Esophagus (tissue), 2 donors: Measurements from ENCODE around the gene RGS17. TPM values are rescaled to one million over a fixed set of nuclear protein-coding genes. Genes with fewer than 3 reads are reported as not detected.

ENCODE experiments used
- H3K27ac ChIP-seq, 2 donors: one replicate each; pipeline ENCODE4 v1.5.1; 2013; ENCODE audit warnings: low read depth in 2 of 2, mild to moderate bottlenecking in 2 of 2, inconsistent platforms in 1 of 2, low read length in 1 of 2, moderate library complexity in 1 of 2
- H3K27me3 ChIP-seq, 2 donors: one replicate each; pipeline ENCODE4 v1.6.1; 2013; ENCODE audit warnings: low read length in 2 of 2, control low read depth in 1 of 2, mild to moderate bottlenecking in 1 of 2; ENCODE audit not compliant: insufficient read depth in 2 of 2, control insufficient read depth in 1 of 2
- H3K36me3 ChIP-seq, 2 donors: one replicate each; pipeline ENCODE4 v1.6.1; 2013; ENCODE audit warnings: low read length in 1 of 2; ENCODE audit not compliant: control insufficient read depth in 2 of 2, insufficient read depth in 2 of 2
- H3K4me1 ChIP-seq, 2 donors: one replicate each; pipeline ENCODE4 v1.6.1; 2013; ENCODE audit warnings: low read length in 1 of 2; ENCODE audit not compliant: control insufficient read depth in 2 of 2, insufficient read depth in 2 of 2
- H3K4me3 ChIP-seq, 2 donors: one replicate each; pipeline ENCODE4 v1.5.1; 2013; ENCODE audit warnings: low read length in 2 of 2, mild to moderate bottlenecking in 2 of 2, low read depth in 1 of 2, moderate library complexity in 1 of 2
- H3K9me3 ChIP-seq, 2 donors: one replicate each; pipeline ENCODE4 v1.6.1; 2013; ENCODE audit warnings: mild to moderate bottlenecking in 2 of 2, low read depth in 1 of 2, low read length in 1 of 2, moderate library complexity in 1 of 2; ENCODE audit not compliant: control insufficient read depth in 2 of 2, insufficient read depth in 1 of 2
- WGBS, 2 donors: extraction: QIAGEN DNeasy Blood & Tissue Kit; methylation state at CpG; one replicate each; pipeline ENCODE4 v1.1.7; 2013; 5-methylcytosine and 5-hydroxymethylcytosine counted together
- polyA plus RNA-seq, 2 donors: library from polyadenylated mRNA; stranded (reverse); fragments of 200-250 nt; gene quantifications; one replicate each; pipeline ENCODE4 v1.2.3, GENCODE V29; 2013
- donor health status: healthy with polysubstance abuse.
- donor health status: Bipolar disorder and iron deficiency.

Gene RGS17
- polyA plus RNA-seq, 2 donors: 1.1 to 4.1 TPM

DNA sequence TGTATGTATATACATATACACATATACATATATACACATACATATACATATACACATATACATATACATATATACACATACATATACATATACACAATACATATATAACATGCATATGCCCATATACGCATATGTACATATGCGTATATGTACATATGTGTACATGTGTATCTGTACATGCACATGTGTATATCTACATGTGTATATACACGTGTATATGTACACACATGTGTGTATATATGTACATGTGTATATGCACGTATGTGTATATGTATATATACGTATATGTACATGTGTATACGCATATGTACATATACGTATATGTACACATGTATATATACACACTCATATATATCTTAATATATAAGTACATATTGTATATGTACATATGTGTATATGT, 60.3 kb downstream of the RGS17 start:
- Histone ChIP-seq H3K4me3 (no peak overlapping the region), H3K4me1 (no peaks in the 10 kb centered on the region), H3K36me3 (no peaks in the 10 kb centered on the region), H3K27ac (no peak overlapping the region), H3K27me3 (no peaks in the 10 kb centered on the region), H3K9me3 (no peaks in the 10 kb centered on the region)
- 93% methylated on average over 7 of the region's 7 CpGs for whole genome bisulfite sequencing, 2 donors

DNA sequence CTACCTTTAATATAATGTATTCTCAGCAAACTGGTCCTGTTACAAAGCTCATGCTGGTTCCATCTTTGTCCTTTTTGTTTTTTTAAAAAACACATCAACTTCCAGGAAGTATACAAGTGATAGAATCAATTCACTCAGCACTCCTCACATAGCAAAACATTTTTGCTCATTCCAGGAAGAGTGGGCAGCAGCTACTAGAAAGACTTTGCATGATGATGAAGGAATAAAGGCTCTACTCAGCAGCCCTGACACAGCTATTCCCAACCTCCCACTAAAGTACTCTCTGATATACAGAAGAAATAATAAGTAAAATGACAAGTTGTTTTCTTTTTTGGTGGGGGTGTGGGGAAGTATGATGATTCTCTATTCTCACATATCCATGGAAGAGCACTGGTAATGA, 61.2 kb downstream of the RGS17 start:
- H3K36me3 ChIP-seq: no peaks in the 10 kb centered on the region
- no peaks in the 10 kb centered on the region for H3K4me1 ChIP-seq
- no peak overlapping the region for H3K27ac ChIP-seq
- H3K27me3 ChIP-seq: no peaks in the 10 kb centered on the region
- no peaks in the 10 kb centered on the region for H3K9me3 ChIP-seq
- H3K4me3 ChIP-seq: no peak overlapping the region

DNA sequence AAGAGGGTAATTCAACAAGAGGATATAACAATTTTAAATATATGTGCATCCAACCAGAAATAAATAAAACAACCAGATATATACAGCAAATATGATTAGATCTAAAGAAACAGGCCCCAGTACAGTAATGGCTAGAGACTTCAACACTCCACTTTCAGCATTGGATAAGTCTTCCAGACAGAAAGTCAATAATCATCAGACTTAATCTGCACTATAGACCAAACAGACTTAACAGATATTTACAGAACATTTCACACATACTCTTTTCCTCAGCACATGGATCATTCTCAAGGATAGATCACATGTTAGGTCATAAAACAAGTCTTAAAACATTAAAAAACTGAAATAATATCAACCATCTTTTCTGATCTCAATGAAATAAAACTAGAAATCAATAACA, 65.9 kb downstream of the RGS17 start:
- no peaks in the 10 kb centered on the region for H3K36me3 ChIP-seq
- H3K27ac ChIP-seq: no peak overlapping the region
- no peak overlapping the region for H3K4me3 ChIP-seq
- H3K27me3 ChIP-seq: no peaks in the 10 kb centered on the region
- no peaks in the 10 kb centered on the region for H3K4me1 ChIP-seq
- no peaks in the 10 kb centered on the region for H3K9me3 ChIP-seq

DNA sequence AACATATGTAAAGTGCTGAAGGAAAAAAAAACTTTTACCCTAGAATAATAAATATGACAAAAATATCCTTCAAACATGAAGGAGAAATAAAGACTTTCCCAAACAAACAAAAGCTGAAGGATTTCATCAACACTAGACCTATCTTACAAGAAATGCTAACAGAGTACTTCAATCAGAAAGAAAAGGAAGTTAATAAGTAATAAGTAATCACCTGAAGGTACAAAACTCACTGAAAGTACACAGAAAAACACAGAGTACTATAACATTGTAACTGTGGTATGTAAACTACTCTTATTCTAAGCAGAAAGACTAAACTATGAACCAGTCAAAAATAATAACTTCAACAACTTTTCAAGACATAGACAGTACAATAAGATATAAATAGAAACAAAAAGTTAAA, 67.1 kb downstream of the RGS17 start:
- Histone ChIP-seq H3K4me1 (no peaks in the 10 kb centered on the region), H3K9me3 (no peaks in the 10 kb centered on the region), H3K27me3 (no peaks in the 10 kb centered on the region), H3K27ac (no peak overlapping the region), H3K4me3 (no peak overlapping the region), H3K36me3 (no peaks in the 10 kb centered on the region)

- Histone ChIP-seq H3K9me3 (no peaks in the 10 kb centered on the region), H3K27ac (no peak overlapping the region), H3K4me3 (no peak overlapping the region), H3K36me3 (no peaks in the 10 kb centered on the region), H3K27me3 (no peaks in the 10 kb centered on the region), H3K4me1 (no peaks in the 10 kb centered on the region)
- 94 to 100% methylated on average over 2 of the region's 2 CpGs for WGBS, 2 donors
These were observed 68.6 kb downstream of the RGS17 start for GRCh38 chr6:153062516-153062915.

DNA sequence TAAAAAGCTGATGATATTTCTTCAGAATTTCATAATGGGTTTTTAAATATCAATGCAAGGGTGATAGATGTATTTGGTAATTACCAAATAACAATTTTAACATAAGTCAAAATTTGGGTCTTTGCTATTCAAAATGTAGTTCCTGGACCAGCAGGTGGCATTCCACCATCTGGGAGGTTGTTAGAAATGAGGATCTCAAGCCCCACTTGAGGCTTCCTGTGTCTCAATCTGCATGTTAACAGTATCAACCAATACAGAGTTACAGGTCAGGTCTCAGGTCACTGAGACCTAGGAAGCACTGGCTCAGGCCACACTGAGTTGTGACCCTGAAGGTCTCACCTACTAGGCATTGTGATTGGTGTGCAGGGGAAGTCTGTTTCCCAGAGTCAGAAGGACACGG, 71.3 kb downstream of the RGS17 start:
- H3K36me3 ChIP-seq: no peaks in the 10 kb centered on the region
- no peak overlapping the region for H3K27ac ChIP-seq
- no peaks in the 10 kb centered on the region for H3K27me3 ChIP-seq
- H3K4me1 ChIP-seq: no peaks in the 10 kb centered on the region
- H3K4me3 ChIP-seq: no peak overlapping the region
- H3K9me3 ChIP-seq: no peaks in the 10 kb centered on the region
- WGBS, 2 donors: 73 to 91% methylated on average over 1 of the region's 1 CpG

DNA sequence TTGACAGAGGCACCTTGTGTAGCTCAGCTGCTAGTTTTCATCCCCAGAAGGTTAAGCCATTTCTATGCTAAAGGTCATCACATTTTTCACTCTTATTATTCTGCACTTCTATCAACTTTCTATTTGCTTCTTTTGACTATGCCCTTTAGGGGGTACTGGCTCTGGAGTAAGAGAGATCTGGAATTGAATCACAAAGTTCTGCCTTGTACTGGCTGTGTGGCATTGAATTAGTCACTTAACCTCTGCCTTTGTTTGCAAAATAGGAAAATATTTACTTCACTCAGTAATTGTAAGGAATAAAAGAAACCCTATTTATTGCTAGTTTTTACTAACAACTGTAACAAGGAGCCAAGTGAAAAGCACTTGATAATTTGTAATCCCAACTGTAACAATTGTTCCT, 71.8 kb downstream of the RGS17 start:
- Histone ChIP-seq H3K4me3 (no peak overlapping the region), H3K4me1 (no peaks in the 10 kb centered on the region), H3K9me3 (no peaks in the 10 kb centered on the region), H3K27ac (no peak overlapping the region), H3K27me3 (no peaks in the 10 kb centered on the region), H3K36me3 (no peaks in the 10 kb centered on the region)

- Histone ChIP-seq H3K27me3 (no peaks in the 10 kb centered on the region), H3K4me3 (no peak overlapping the region), H3K4me1 (no peaks in the 10 kb centered on the region), H3K27ac (no peak overlapping the region), H3K36me3 (no peaks in the 10 kb centered on the region), H3K9me3 (no peaks in the 10 kb centered on the region)
- 54 to 66% methylated on average over 4 of the region's 4 CpGs for WGBS, 2 donors
These were observed 72.2 kb downstream of the RGS17 start for GRCh38 chr6:153058909-153059308.

GRCh38 chr6:153058291-153058690, 72.8 kb downstream of the RGS17 start:
- Histone ChIP-seq H3K27ac (no peak overlapping the region), H3K4me1 (no peaks in the 10 kb centered on the region), H3K4me3 (no peak overlapping the region), H3K9me3 (no peaks in the 10 kb centered on the region), H3K27me3 (no peaks in the 10 kb centered on the region), H3K36me3 (no peaks in the 10 kb centered on the region)
- 79% methylated on average over 4 of the region's 4 CpGs for WGBS, 2 donors

GRCh38 chr6:153056308-153056707, 74.8 kb downstream of the RGS17 start:
- no peaks in the 10 kb centered on the region for H3K36me3 ChIP-seq
- WGBS, 2 donors: 64 to 73% methylated on average over 2 of the region's 2 CpGs
- no peak overlapping the region for H3K4me3 ChIP-seq

More at GRCh38 chr6:153056308-153056707, 74.8 kb downstream of the RGS17 start:
- H3K4me1 ChIP-seq: no peaks in the 10 kb centered on the region
- H3K27ac ChIP-seq: no peak overlapping the region
- no peaks in the 10 kb centered on the region for H3K9me3 ChIP-seq
- H3K27me3 ChIP-seq: no peaks in the 10 kb centered on the region
